ENCODE measurements around the gene SORCS1.

The SORCS1 gene

GRCh38 chr10:106908225-106908624 lies 256.3 kb downstream of the SORCS1 start:
- H3K36me3 ChIP-seq (ENCODE audit: insufficient read depth, low read length) = no peaks in the 10 kb centered on the region
- H3K4me3 ChIP-seq (ENCODE audit: low read depth, low read length, poor library complexity, severe bottlenecking) = no peak overlapping the region
- H3K4me1 ChIP-seq (ENCODE audit: insufficient read depth, low read length, severe bottlenecking) = no peaks in the 10 kb centered on the region
- H3F3A ChIP-seq (ENCODE audit: insufficient read depth, low read length) = no peaks in the 10 kb centered on the region
- TF ChIP-seq CTCF (IDR thresholded peaks at IDR 0.05; ENCODE audit: low read length) (no peak), EZH2 (IDR thresholded peaks at IDR 0.05; ENCODE audit: borderline replicate concordance, low read length) (no peak)
- H3K27ac ChIP-seq (ENCODE audit: low read depth, low read length, poor library complexity, severe bottlenecking) = no peak overlapping the region
- no peaks in the 10 kb centered on the region for H3K9me2 ChIP-seq (ENCODE audit: low read depth, low read length)
- H3K9me3 ChIP-seq (ENCODE audit: low read length) = no peaks in the 10 kb centered on the region
- no peak overlapping the region for H3K9ac ChIP-seq (ENCODE audit: low read length)
- no peak overlapping the region for H2AFZ ChIP-seq (ENCODE audit: low read length)
- H3K4me2 ChIP-seq (ENCODE audit: low read length) = no peak overlapping the region
- no peaks in the 10 kb centered on the region for H3K27me3 ChIP-seq (ENCODE audit: insufficient read depth, low read length)
- H3K79me2 ChIP-seq (ENCODE audit: insufficient read depth, low read length) = no peaks in the 10 kb centered on the region
- no peaks in the 10 kb centered on the region for H4K20me1 ChIP-seq (ENCODE audit: insufficient read depth, low read length)

- H3F3A ChIP-seq (ENCODE audit: insufficient read depth, low read length) = no peaks in the 10 kb centered on the region
- no peaks in the 10 kb centered on the region for H3K79me2 ChIP-seq (ENCODE audit: insufficient read depth, low read length)
- no peaks in the 10 kb centered on the region for H3K9me3 ChIP-seq (ENCODE audit: low read length)
- H3K9me2 ChIP-seq (ENCODE audit: low read depth, low read length) = no peaks in the 10 kb centered on the region
- no peak overlapping the region for H3K4me2 ChIP-seq (ENCODE audit: low read length)
- no peaks in the 10 kb centered on the region for H3K27me3 ChIP-seq (ENCODE audit: insufficient read depth, low read length)
- no peaks in the 10 kb centered on the region for H3K4me1 ChIP-seq (ENCODE audit: insufficient read depth, low read length, severe bottlenecking)
- TF ChIP-seq CTCF (IDR thresholded peaks at IDR 0.05; ENCODE audit: low read length) (no peak), EZH2 (IDR thresholded peaks at IDR 0.05; ENCODE audit: borderline replicate concordance, low read length) (no peak)
- no peak overlapping the region for H3K27ac ChIP-seq (ENCODE audit: low read depth, low read length, poor library complexity, severe bottlenecking)
- no peaks in the 10 kb centered on the region for H4K20me1 ChIP-seq (ENCODE audit: insufficient read depth, low read length)
- H2AFZ ChIP-seq (ENCODE audit: low read length) = no peak overlapping the region
- H3K9ac ChIP-seq (ENCODE audit: low read length) = no peak overlapping the region
- H3K36me3 ChIP-seq (ENCODE audit: insufficient read depth, low read length) = no peaks in the 10 kb centered on the region
- H3K4me3 ChIP-seq (ENCODE audit: low read depth, low read length, poor library complexity, severe bottlenecking) = no peak overlapping the region
These were observed 260.3 kb downstream of the SORCS1 start for GRCh38 chr10:106904209-106904608.

- H3K36me3 ChIP-seq (ENCODE audit: insufficient read depth, low read length) = no peaks in the 10 kb centered on the region
- H3K27ac ChIP-seq (ENCODE audit: low read depth, low read length, poor library complexity, severe bottlenecking) = no peak overlapping the region
- no peaks in the 10 kb centered on the region for H4K20me1 ChIP-seq (ENCODE audit: insufficient read depth, low read length)
- H3F3A ChIP-seq (ENCODE audit: insufficient read depth, low read length) = no peaks in the 10 kb centered on the region
- H3K27me3 ChIP-seq (ENCODE audit: insufficient read depth, low read length) = no peaks in the 10 kb centered on the region
- H3K9me3 ChIP-seq (ENCODE audit: low read length) = no peaks in the 10 kb centered on the region
- no peaks in the 10 kb centered on the region for H3K4me1 ChIP-seq (ENCODE audit: insufficient read depth, low read length, severe bottlenecking)
- no peaks in the 10 kb centered on the region for H3K79me2 ChIP-seq (ENCODE audit: insufficient read depth, low read length)
- H2AFZ ChIP-seq (ENCODE audit: low read length) = no peak overlapping the region
- H3K9me2 ChIP-seq (ENCODE audit: low read depth, low read length) = no peaks in the 10 kb centered on the region
- H3K4me3 ChIP-seq (ENCODE audit: low read depth, low read length, poor library complexity, severe bottlenecking) = no peak overlapping the region
- TF ChIP-seq CTCF (IDR thresholded peaks at IDR 0.05; ENCODE audit: low read length) = no peak
- H3K4me2 ChIP-seq (ENCODE audit: low read length) = no peak overlapping the region
- H3K9ac ChIP-seq (ENCODE audit: low read length) = no peak overlapping the region
These were observed 261.3 kb downstream of the SORCS1 start for GRCh38 chr10:106903180-106903579.
